Measurements from ENCODE around the gene FABP7. TPM values are rescaled to one million over a fixed set of nuclear protein-coding genes. Genes with fewer than 3 reads are reported as not detected.

FABP7 gene
- polyA plus RNA-seq, 10 donors, result 0.31 to 16.5 (median 1.5) TPM

Other genes starting within 250 kb of the FABP7 start
- 1 to 10 TPM in 6 of 10 donors, under 1 TPM in 4; 0.78 to 5.8 (median 1.0) TPM for gene PKIB, start 169.3 kb upstream of the FABP7 start, polyA plus RNA-seq (ENCODE audit: insufficient read length in 10 of 10)
- gene SMPDL3A, start 9.5 kb downstream of the FABP7 start, polyA plus RNA-seq (ENCODE audit: insufficient read length in 10 of 10), result 10 to 100 TPM in 8 of 10 donors, 1 to 10 TPM in 2; 9.5 to 26.7 (median 13.1) TPM
- under 1 TPM; 0.18 to 0.99 (median 0.49) TPM for gene CLVS2, start 216.5 kb downstream of the FABP7 start, polyA plus RNA-seq (ENCODE audit: insufficient read length in 10 of 10)